ENCODE results near the gene TMEFF1.

Gene TMEFF1

DNA sequence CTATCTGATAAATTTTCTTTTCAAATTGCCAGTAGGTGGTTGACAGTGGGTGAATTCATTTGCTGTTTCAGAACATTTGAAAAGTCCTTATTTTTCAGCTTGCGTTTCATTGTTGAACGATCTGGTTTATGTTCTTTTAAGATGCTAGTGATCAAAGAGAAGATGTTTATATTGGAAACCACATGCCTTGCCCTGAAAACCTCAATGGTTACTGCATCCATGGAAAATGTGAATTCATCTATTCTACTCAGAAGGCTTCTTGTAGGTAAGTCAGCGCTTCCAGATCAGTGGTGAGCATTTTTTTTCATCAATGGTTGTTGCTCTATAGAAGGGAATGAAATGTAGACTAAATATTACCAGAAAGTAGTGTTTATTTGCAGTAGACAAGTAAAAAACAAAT lies 88.3 kb downstream of the TMEFF1 start:
- Histone ChIP-seq H3K27me3 (replicated peaks; ENCODE audit: control insufficient read depth, insufficient read depth, low read length, poor library complexity, severe bottlenecking) (no peaks in the 10 kb centered on the region), H3K36me3 (ENCODE audit: control insufficient read depth, insufficient read depth, low read length) (no peaks in the 10 kb centered on the region), H3K9me3 (ENCODE audit: control insufficient read depth, low read length) (no peaks in the 10 kb centered on the region), H3K4me3 (ENCODE audit: insufficient read depth, low read depth, low read length, poor library complexity, severe bottlenecking) (no peak overlapping the region), H3K27ac (ENCODE audit: insufficient read depth, low read length, poor library complexity, severe bottlenecking) (no peak overlapping the region), H3K4me1 (ENCODE audit: control insufficient read depth, insufficient read depth, low read length, poor library complexity, severe bottlenecking) (no peaks in the 10 kb centered on the region)
- DNase-seq = no peak

DNA sequence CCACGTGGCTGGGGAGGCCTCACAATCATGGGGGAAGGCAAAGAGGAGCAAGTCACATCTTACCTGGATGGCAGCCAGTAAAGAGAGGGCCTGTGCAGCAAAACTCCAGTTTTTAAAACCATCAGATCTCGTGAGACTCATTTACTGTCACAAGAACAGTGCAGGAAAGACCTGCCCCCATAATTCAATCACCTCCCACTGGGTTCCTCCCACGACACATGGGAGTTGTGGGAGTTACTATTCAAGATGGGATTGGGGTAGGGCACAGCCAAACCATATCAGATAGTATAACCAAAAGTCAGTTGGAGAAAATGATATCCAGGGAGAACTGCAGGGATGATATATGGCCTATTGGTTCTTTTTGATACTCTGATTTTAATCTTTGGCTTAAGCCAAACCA lies 94.9 kb downstream of the TMEFF1 start:
- Histone ChIP-seq H3K9me3 (ENCODE audit: control insufficient read depth, low read length) (no peaks in the 10 kb centered on the region), H3K36me3 (ENCODE audit: control insufficient read depth, insufficient read depth, low read length) (no peaks in the 10 kb centered on the region), H3K27me3 (replicated peaks; ENCODE audit: control insufficient read depth, insufficient read depth, low read length, poor library complexity, severe bottlenecking) (no peaks in the 10 kb centered on the region), H3K4me3 (ENCODE audit: insufficient read depth, low read depth, low read length, poor library complexity, severe bottlenecking) (no peak overlapping the region), H3K27ac (ENCODE audit: insufficient read depth, low read length, poor library complexity, severe bottlenecking) (no peak overlapping the region), H3K4me1 (ENCODE audit: control insufficient read depth, insufficient read depth, low read length, poor library complexity, severe bottlenecking) (no peaks in the 10 kb centered on the region)
- DNase-seq = no peak

GRCh38 chr9:100573655-100574260 lies 100.8 kb downstream of the TMEFF1 start:
- no peaks in the 10 kb centered on the region for H3K36me3 ChIP-seq (ENCODE audit: control insufficient read depth, insufficient read depth, low read length)
- no peaks in the 10 kb centered on the region for H3K27me3 ChIP-seq (replicated peaks; ENCODE audit: control insufficient read depth, insufficient read depth, low read length, poor library complexity, severe bottlenecking)
- no peaks in the 10 kb centered on the region for H3K9me3 ChIP-seq (ENCODE audit: control insufficient read depth, low read length)
- H3K4me3 ChIP-seq (ENCODE audit: insufficient read depth, low read depth, low read length, poor library complexity, severe bottlenecking) = no peak overlapping the region
- no peak overlapping the region for H3K27ac ChIP-seq (ENCODE audit: insufficient read depth, low read length, poor library complexity, severe bottlenecking)
- H3K4me1 ChIP-seq (ENCODE audit: control insufficient read depth, insufficient read depth, low read length, poor library complexity, severe bottlenecking) = no peaks in the 10 kb centered on the region
- DNase-seq = no peak

GRCh38 chr9:100575006-100575405 lies 102.1 kb downstream of the TMEFF1 start:
- Histone ChIP-seq H3K4me1 (ENCODE audit: control insufficient read depth, insufficient read depth, low read length, poor library complexity, severe bottlenecking) (no peaks in the 10 kb centered on the region), H3K4me3 (ENCODE audit: insufficient read depth, low read depth, low read length, poor library complexity, severe bottlenecking) (no peak overlapping the region), H3K36me3 (ENCODE audit: control insufficient read depth, insufficient read depth, low read length) (no peaks in the 10 kb centered on the region), H3K9me3 (ENCODE audit: control insufficient read depth, low read length) (no peaks in the 10 kb centered on the region), H3K27ac (ENCODE audit: insufficient read depth, low read length, poor library complexity, severe bottlenecking) (no peak overlapping the region), H3K27me3 (replicated peaks; ENCODE audit: control insufficient read depth, insufficient read depth, low read length, poor library complexity, severe bottlenecking) (no peaks in the 10 kb centered on the region)
- no peak for DNase-seq

DNA sequence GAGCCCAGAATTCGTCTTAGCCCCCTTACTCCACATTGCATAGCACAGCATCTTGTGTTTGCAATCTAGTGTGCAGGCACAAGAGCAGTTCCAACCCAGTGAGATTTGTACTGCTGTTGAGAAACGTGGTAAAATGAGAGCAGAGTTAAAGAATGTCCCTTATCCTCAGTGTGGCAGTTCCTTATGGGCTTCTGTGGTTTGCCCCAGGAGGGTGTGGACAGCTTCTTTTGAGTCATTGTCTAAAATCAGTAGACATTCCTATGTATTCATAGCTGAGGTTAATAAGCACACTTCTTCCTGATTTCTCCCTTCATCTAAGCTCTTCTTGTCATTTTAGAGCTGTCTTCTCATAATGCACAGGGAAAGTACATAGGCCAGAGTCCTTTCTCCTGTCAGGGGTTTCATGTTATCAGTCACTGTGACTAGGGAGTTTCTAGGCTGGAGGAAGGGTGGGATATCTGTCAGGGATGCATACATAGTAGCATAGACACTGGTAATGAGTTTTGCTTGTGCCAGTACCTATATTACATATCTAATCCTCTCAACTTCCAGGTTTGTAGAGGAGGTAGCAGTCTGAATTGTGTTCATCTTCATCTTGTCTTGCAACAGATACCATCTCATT lies 102.9 kb downstream of the TMEFF1 start:
- Histone ChIP-seq H3K36me3 (ENCODE audit: control insufficient read depth, insufficient read depth, low read length) (no peaks in the 10 kb centered on the region), H3K27ac (ENCODE audit: insufficient read depth, low read length, poor library complexity, severe bottlenecking) (no peak overlapping the region), H3K4me3 (ENCODE audit: insufficient read depth, low read depth, low read length, poor library complexity, severe bottlenecking) (no peak overlapping the region), H3K9me3 (ENCODE audit: control insufficient read depth, low read length) (no peaks in the 10 kb centered on the region), H3K4me1 (ENCODE audit: control insufficient read depth, insufficient read depth, low read length, poor library complexity, severe bottlenecking) (no peaks in the 10 kb centered on the region), H3K27me3 (replicated peaks; ENCODE audit: control insufficient read depth, insufficient read depth, low read length, poor library complexity, severe bottlenecking) (no peaks in the 10 kb centered on the region)
- no peak for DNase-seq

- no peak within 1 kb of the TSS for H3K27ac ChIP-seq (ENCODE audit: insufficient read depth, low read length, poor library complexity, severe bottlenecking)
- no peaks in the 10 kb centered on the region for H3K4me1 ChIP-seq (ENCODE audit: control insufficient read depth, insufficient read depth, low read length, poor library complexity, severe bottlenecking)
- H3K36me3 ChIP-seq (ENCODE audit: control insufficient read depth, insufficient read depth, low read length) = no peaks in the 10 kb centered on the region
- no peaks in the 10 kb centered on the region for H3K9me3 ChIP-seq (ENCODE audit: control insufficient read depth, low read length)
- DNase-seq = no peak
- H3K4me3 ChIP-seq (ENCODE audit: insufficient read depth, low read depth, low read length, poor library complexity, severe bottlenecking) = no peak within 1 kb of the TSS
- H3K27me3 ChIP-seq (replicated peaks; ENCODE audit: control insufficient read depth, insufficient read depth, low read length, poor library complexity, severe bottlenecking) = no peaks in the 10 kb centered on the region
Observed at GRCh38 chr9:100577776-100578448, 105.0 kb downstream of the TMEFF1 start, which contains the start of gene CAVIN4. Gene CAVIN4 (plus strand): TSS chr9:100578079. CDS start chr9:100578144, 65 bp downstream.

DNA sequence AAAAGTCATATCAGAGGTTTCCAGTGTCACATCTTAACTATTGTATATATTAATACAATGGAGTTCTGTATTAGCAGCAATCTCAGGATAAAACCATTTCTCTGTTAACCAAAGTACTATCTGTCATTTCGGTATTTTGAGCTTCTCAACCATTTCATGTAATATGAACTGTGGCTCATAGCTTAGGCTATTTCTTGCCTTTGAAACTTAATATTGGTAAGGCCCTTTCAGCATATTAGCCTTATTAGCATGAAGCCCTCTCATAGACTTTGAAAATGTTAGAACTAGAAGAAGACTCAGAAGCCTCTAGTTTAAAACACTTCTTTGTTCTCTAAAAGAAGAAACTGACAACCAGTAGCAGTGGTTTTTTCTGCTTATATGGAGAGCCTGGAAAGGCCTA lies 105.7 kb downstream of the TMEFF1 start:
- Histone ChIP-seq H3K27me3 (replicated peaks; ENCODE audit: control insufficient read depth, insufficient read depth, low read length, poor library complexity, severe bottlenecking) (no peaks in the 10 kb centered on the region), H3K27ac (ENCODE audit: insufficient read depth, low read length, poor library complexity, severe bottlenecking) (no peak overlapping the region), H3K4me3 (ENCODE audit: insufficient read depth, low read depth, low read length, poor library complexity, severe bottlenecking) (no peak overlapping the region), H3K9me3 (ENCODE audit: control insufficient read depth, low read length) (no peaks in the 10 kb centered on the region), H3K36me3 (ENCODE audit: control insufficient read depth, insufficient read depth, low read length) (no peaks in the 10 kb centered on the region), H3K4me1 (ENCODE audit: control insufficient read depth, insufficient read depth, low read length, poor library complexity, severe bottlenecking) (no peaks in the 10 kb centered on the region)
- no peak for DNase-seq

- no peak for DNase-seq
- Histone ChIP-seq H3K4me3 (ENCODE audit: insufficient read depth, low read depth, low read length, poor library complexity, severe bottlenecking) (no peak overlapping the region), H3K4me1 (ENCODE audit: control insufficient read depth, insufficient read depth, low read length, poor library complexity, severe bottlenecking) (no peaks in the 10 kb centered on the region), H3K9me3 (ENCODE audit: control insufficient read depth, low read length) (no peaks in the 10 kb centered on the region), H3K27ac (ENCODE audit: insufficient read depth, low read length, poor library complexity, severe bottlenecking) (no peak overlapping the region), H3K27me3 (replicated peaks; ENCODE audit: control insufficient read depth, insufficient read depth, low read length, poor library complexity, severe bottlenecking) (no peaks in the 10 kb centered on the region), H3K36me3 (ENCODE audit: control insufficient read depth, insufficient read depth, low read length) (no peaks in the 10 kb centered on the region)
Observed at GRCh38 chr9:100579665-100580064, 106.7 kb downstream of the TMEFF1 start.

GRCh38 chr9:100580257-100580656 lies 107.3 kb downstream of the TMEFF1 start:
- Histone ChIP-seq H3K36me3 (ENCODE audit: control insufficient read depth, insufficient read depth, low read length) (no peaks in the 10 kb centered on the region), H3K4me1 (ENCODE audit: control insufficient read depth, insufficient read depth, low read length, poor library complexity, severe bottlenecking) (no peaks in the 10 kb centered on the region), H3K27ac (ENCODE audit: insufficient read depth, low read length, poor library complexity, severe bottlenecking) (no peak overlapping the region), H3K9me3 (ENCODE audit: control insufficient read depth, low read length) (no peaks in the 10 kb centered on the region), H3K27me3 (replicated peaks; ENCODE audit: control insufficient read depth, insufficient read depth, low read length, poor library complexity, severe bottlenecking) (no peaks in the 10 kb centered on the region), H3K4me3 (ENCODE audit: insufficient read depth, low read depth, low read length, poor library complexity, severe bottlenecking) (no peak overlapping the region)
- DNase-seq = no peak

GRCh38 chr9:100581081-100581480 lies 108.1 kb downstream of the TMEFF1 start:
- Histone ChIP-seq H3K4me3 (ENCODE audit: insufficient read depth, low read depth, low read length, poor library complexity, severe bottlenecking) (no peak overlapping the region), H3K9me3 (ENCODE audit: control insufficient read depth, low read length) (no peaks in the 10 kb centered on the region), H3K4me1 (ENCODE audit: control insufficient read depth, insufficient read depth, low read length, poor library complexity, severe bottlenecking) (no peaks in the 10 kb centered on the region), H3K27me3 (replicated peaks; ENCODE audit: control insufficient read depth, insufficient read depth, low read length, poor library complexity, severe bottlenecking) (no peaks in the 10 kb centered on the region), H3K36me3 (ENCODE audit: control insufficient read depth, insufficient read depth, low read length) (no peaks in the 10 kb centered on the region), H3K27ac (ENCODE audit: insufficient read depth, low read length, poor library complexity, severe bottlenecking) (no peak overlapping the region)
- no peak for DNase-seq

Data from effector memory CD4-positive, alpha-beta T cell (primary cell).